ELR (cell line): Measurements from ENCODE around the gene SANBR.

ENCODE experiments used
- DNase-seq: peaks from one replicate; pipeline ENCODE4 v3.0.0-alpha.2; 2015; ENCODE audit warnings: low read depth

The SANBR gene

GRCh38 chr2:61090386-61090921 is 24.8 kb downstream of the SANBR start:
- DNase-seq: no peak

- no peak for DNase-seq
Measured at GRCh38 chr2:61091485-61091884, 25.8 kb downstream of the SANBR start.

- no peak for DNase-seq
Measured at GRCh38 chr2:61096438-61096837, 30.8 kb downstream of the SANBR start.

GRCh38 chr2:61100801-61101200 is 35.1 kb downstream of the SANBR start:
- DNase-seq: no peak

- DNase-seq: no peak
Measured at GRCh38 chr2:61109291-61109690, 43.6 kb downstream of the SANBR start.

GRCh38 chr2:61111708-61112107 is 46.0 kb downstream of the SANBR start:
- no peak for DNase-seq

- no peak for DNase-seq
Measured at GRCh38 chr2:61114147-61114546, 48.5 kb downstream of the SANBR start.
